Mucosa of descending colon (tissue), 3 donors: Measurements from ENCODE around the gene ZNF527. TPM values are rescaled to one million over a fixed set of nuclear protein-coding genes. Genes with fewer than 3 reads are reported as not detected.
A peak's percentile ranks its signal among the peaks of the same experiment; 100 is the strongest.

Source experiments
- ATAC-seq: fragments of 200-7000 bp; cut with Tn5 transposase; one replicate; pipeline ENCODE4 v1.9.1; 2020; ENCODE audit warnings: mild to moderate bottlenecking, moderate library complexity
- DNase-seq, 3 donors: peaks; one replicate each; pipeline ENCODE4 v3.0.0-alpha.2; 2020
- H3K36me3 ChIP-seq: fragments of 200-600 bp; one replicate; pipeline ENCODE4 v1.8.0; 2021; ENCODE audit warnings: low read depth, mild to moderate bottlenecking
- H3K4me1 ChIP-seq: fragments of 200-600 bp; one replicate; pipeline ENCODE4 v1.8.0; 2021; ENCODE audit warnings: low read depth, mild to moderate bottlenecking
- H3K4me3 ChIP-seq: fragments of 200-600 bp; one replicate; pipeline ENCODE4 v1.8.0; 2021; ENCODE audit warnings: mild to moderate bottlenecking
- H3K9me3 ChIP-seq: fragments of 200-600 bp; one replicate; pipeline ENCODE4 v1.8.0; 2021; ENCODE audit warnings: mild to moderate bottlenecking
- intact Hi-C, 2 donors: fragments of 100-400 bp; cut with DNase I in 1 of 2; cut with micrococcal nuclease in 1 of 2; formaldehyde crosslinking; loops; one replicate each; pipeline versions ENCODE4 v1.11.0 to v1.11.1; 2022; cut with DNase I, micrococcal nuclease
- long read RNA-seq, 2 donors: library from polyadenylated mRNA; unstranded; transcript quantifications; one replicate each; pipeline ENCODE4 v2.0.0, GENCODE V29; 2019 to 2021
- total RNA-seq, 3 donors: library from RNA; stranded (reverse); fragmentation: NEBNext Ultra II Directional in 2 of 3; extraction: Animal tissue kit (Norgen Biotek cat#: 25700) in 2 of 3; gene quantifications; one replicate each; pipeline versions ENCODE4 v1.2.1 to v1.2.4, GENCODE V29; 2021 to 2023
- TF ChIP-seq, protein P1 (sequence below): fragments of 200-600 bp; IDR thresholded peaks from one replicate; pipeline ENCODE4 v1.8.0; 2022; ENCODE audit warnings: antibody characterized with exemption, mild to moderate bottlenecking
- donor health status: DM: no; HTN: no; CAD: no; lungs with moderate emphysema.
- donor health status: DM: no; HTN: no; CAD: no.
- donor health status: DM: no; HTN: yes; CAD: no.

Gene ZNF527
- total RNA-seq: 1 to 10 TPM; 3.6 to 8.5 (median 4.9) TPM
- long read RNA-seq, donor 1, partial matches to known transcripts: 0 of 4 reads
- long read RNA-seq, donor 1, other reads (novel, unspliced or antisense): 2 of 4 reads
- long read RNA-seq, donor 2: 0 reads

DNA sequence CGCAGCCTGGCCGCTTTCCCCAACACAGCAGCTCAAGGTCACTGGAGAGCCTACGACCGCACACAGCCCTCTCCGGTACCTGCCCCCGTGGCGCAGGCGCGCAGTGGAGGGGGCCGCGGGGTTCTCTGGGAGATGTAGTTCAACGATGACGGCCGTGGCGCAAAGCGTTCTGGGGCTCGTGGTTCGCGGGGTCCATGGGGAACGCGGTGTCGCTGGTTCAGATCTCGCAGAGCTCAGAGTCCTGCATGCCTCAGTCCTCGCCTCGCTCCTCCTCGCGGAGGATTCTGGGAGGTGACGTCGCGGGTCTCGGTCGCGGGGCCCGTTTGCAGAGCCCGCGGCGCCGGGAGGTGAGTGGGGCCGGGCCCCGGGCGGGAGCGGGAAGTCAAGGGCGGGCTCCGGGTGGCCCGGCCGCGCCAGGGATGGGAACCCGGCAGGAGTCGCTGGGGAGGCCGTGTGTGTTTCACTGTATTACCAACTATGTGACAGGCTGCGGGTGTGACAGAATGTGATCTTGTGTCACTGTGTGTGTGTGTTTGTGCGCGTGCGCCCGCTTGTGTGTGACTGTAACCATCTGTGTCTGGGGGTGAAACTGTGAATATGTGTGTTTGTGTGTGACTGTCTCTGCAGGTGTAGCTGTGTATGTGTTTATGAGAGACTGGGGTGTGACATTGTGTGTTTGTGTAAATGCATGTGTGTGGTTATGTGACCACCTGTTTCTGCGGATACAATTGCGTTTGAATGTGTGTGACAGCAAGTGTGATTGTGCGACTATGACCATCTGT lies at the start of gene ZNF527:
Gene ZNF527 (plus strand): TSS at position 220 of the 782 bp plus-strand sequence. CDS start 3,100 bp downstream, outside the sequence.
- intact Hi-C loops: no loop called here
- TF ChIP-seq, protein P1, sequence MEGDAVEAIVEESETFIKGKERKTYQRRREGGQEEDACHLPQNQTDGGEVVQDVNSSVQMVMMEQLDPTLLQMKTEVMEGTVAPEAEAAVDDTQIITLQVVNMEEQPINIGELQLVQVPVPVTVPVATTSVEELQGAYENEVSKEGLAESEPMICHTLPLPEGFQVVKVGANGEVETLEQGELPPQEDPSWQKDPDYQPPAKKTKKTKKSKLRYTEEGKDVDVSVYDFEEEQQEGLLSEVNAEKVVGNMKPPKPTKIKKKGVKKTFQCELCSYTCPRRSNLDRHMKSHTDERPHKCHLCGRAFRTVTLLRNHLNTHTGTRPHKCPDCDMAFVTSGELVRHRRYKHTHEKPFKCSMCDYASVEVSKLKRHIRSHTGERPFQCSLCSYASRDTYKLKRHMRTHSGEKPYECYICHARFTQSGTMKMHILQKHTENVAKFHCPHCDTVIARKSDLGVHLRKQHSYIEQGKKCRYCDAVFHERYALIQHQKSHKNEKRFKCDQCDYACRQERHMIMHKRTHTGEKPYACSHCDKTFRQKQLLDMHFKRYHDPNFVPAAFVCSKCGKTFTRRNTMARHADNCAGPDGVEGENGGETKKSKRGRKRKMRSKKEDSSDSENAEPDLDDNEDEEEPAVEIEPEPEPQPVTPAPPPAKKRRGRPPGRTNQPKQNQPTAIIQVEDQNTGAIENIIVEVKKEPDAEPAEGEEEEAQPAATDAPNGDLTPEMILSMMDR: peak; percentile 19

DNA sequence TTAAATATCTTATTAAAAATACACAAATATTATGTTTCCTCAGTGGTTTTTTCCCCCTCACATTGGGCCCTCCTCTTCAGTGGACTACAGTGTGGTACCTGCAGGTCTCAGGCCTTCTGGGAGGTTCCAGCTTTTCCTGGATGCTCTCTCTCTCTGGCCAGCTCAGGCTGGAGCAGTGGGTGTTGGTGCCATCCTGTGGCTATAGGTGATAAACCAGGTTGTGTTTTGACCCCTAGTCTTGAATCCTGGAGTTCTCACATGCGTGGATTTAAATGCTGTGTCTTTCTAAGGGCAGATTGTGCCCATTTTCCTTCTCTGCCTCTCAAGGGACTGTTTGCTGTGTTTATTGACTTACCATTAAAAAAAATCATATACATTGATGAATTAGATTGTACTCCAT lies 41.2 kb upstream of the ZNF527 start:
- intact Hi-C loops: no loop called here
- Histone ChIP-seq H3K4me1 (peaks cover 3% of the 10 kb centered on the region), H3K9me3 (peaks cover 3% of the 10 kb centered on the region), H3K36me3 (peaks cover 4% of the 10 kb centered on the region), H3K4me3 (no peak overlapping the region)
- TF ChIP-seq, protein P1: no peak
- DNase-seq (no peak), ATAC-seq (no peak)

More for the DNA sequence above, at the start of gene ZNF527:
- Histone ChIP-seq H3K4me1 (peaks cover 6% of the 10 kb centered on the region), H3K4me3 (peak within 1 kb of the TSS; percentile 54), H3K9me3 (peaks cover 22% of the 10 kb centered on the region), H3K36me3 (no peaks in the 10 kb centered on the region)
- peak; percentile 99 for ATAC-seq
- peak; percentile 97 to 99 (median 98) for DNase-seq

DNA sequence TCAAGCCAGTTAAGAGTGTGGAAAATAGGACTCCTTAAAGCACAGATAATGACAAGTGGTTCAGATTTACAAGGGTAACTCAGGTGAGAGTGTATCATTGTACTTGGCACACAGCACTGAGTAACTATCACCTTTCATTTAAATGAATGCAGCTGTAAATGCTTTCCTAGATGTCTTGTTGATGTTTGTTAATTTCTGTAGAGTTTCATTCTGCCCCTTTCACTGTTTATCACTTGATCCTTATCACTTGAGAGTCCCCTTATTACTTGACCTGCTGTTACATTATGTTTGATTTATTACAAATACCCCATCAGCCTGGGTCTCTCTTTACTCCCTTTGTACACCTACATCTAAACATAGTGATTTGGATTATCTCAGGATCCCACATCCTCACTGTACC lies 38.1 kb upstream of the ZNF527 start:
- intact Hi-C loops: no loop called here
- H3K36me3 ChIP-seq: peaks cover 4% of the 10 kb centered on the region
- H3K9me3 ChIP-seq: peaks cover 6% of the 10 kb centered on the region
- no peak overlapping the region for H3K4me3 ChIP-seq
- ATAC-seq (no peak), DNase-seq (no peak)
- peaks cover 10% of the 10 kb centered on the region for H3K4me1 ChIP-seq
- TF ChIP-seq, protein P1: no peak

DNA sequence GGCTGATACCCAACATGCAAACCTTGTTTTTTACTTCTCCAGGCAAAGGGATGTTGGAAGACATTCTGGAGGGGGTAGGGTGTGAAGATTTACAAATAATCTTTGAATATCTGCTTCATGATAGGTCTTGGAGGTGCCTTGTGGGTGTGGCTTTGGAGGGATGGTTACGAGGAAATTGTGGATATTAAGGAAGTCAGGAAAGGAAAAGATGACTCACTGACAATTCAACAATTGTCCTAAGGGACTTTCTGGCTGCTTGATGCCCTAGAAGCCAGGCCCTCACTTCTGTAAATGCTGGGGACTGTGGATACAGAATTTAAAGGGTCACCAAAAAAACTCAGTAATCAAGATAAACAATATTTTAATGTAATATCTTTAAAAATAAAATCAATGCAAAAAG lies 37.4 kb upstream of the ZNF527 start:
- ATAC-seq (peak; percentile 42), DNase-seq (no peak)
- intact Hi-C loops: no loop called here
- Histone ChIP-seq H3K4me3 (no peak overlapping the region), H3K4me1 (peaks cover 10% of the 10 kb centered on the region), H3K9me3 (peaks cover 6% of the 10 kb centered on the region), H3K36me3 (peaks cover 3% of the 10 kb centered on the region)
- TF ChIP-seq, protein P1: no peak

DNA sequence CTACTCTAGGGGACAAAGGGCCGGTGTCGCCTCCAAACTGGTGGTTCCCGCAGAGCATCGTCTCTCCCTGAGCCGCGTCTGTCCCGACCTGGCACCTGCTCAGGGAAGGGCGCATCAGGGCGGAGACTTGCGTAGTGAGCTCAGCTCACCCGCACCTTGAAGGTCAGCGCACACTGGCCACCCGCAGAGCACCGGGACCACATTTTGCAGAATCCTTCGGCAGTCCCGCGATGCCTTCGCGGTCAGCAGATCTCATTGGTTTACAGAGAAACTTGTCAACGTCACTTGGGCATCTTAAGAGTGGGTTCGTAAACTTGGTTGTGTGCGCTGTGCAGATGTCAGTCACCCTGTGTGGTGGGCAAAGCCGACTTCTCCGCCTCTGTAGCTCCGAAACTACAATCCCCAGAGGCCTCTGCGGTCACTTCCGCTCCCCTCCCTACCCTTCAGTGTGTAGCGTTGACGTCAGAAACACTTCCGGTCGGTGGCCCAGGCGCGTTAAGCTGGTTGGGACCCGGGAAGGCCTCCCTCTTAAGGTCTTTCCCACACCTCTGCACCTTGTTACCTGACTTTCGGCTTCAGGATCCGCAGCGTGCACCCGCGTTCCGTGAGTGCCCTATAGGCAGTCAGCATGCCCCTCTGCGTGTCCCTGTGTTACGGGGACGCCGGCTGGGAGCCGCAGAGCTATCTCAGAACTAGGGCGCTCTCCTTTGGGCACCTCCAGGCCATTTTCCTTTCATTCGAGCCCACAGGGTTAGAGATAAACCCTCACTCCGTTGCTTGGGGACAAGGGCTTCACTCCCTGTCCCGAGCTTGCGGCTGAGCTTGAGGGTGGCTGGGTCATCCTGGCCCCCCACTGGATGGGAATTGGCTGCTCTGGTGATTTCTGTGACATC lies 36.5 kb upstream of the ZNF527 start:
- peak; percentile 89 to 95 (median 90) for DNase-seq
- Histone ChIP-seq H3K4me1 (peaks cover 10% of the 10 kb centered on the region), H3K36me3 (no peaks in the 10 kb centered on the region), H3K4me3 (peak overlapping the region; percentile 43), H3K9me3 (peaks cover 6% of the 10 kb centered on the region)
- intact Hi-C loops: no loop called here
- ATAC-seq: peak; percentile 97
- TF ChIP-seq, protein P1: no peak
